ENCODE measurements around the gene IDE.

The IDE gene

GRCh38 chr10:92567952-92568600, 5.8 kb downstream of the IDE start:
- in situ Hi-C loops (cut with MboI; ENCODE audit: low sequenced_read_pairs), result no loop called here

- in situ Hi-C loops (cut with MboI; ENCODE audit: low sequenced_read_pairs), result no loop called here
Observed at GRCh38 chr10:92562424-92562823, 11.5 kb downstream of the IDE start.

- in situ Hi-C loops (cut with MboI; ENCODE audit: low sequenced_read_pairs), result no loop called here
Observed at GRCh38 chr10:92559046-92559445, 14.8 kb downstream of the IDE start.

- in situ Hi-C loops (cut with MboI; ENCODE audit: low sequenced_read_pairs), result no loop called here
Observed at GRCh38 chr10:92553959-92554358, 19.9 kb downstream of the IDE start.

- in situ Hi-C loops (cut with MboI; ENCODE audit: low sequenced_read_pairs), result no loop called here
Observed at GRCh38 chr10:92552310-92552709, 21.6 kb downstream of the IDE start.

- in situ Hi-C loops (cut with MboI; ENCODE audit: low sequenced_read_pairs), result no loop called here
Observed at GRCh38 chr10:92550924-92551323, 23.0 kb downstream of the IDE start.

GRCh38 chr10:92547676-92548075, 26.2 kb downstream of the IDE start:
- in situ Hi-C loops (cut with MboI; ENCODE audit: low sequenced_read_pairs), result no loop called here

GRCh38 chr10:92545556-92545955, 28.3 kb downstream of the IDE start:
- in situ Hi-C loops (cut with MboI; ENCODE audit: low sequenced_read_pairs), result no loop called here

- in situ Hi-C loops (cut with MboI; ENCODE audit: low sequenced_read_pairs), result no loop called here
Observed at GRCh38 chr10:92544296-92544695, 29.6 kb downstream of the IDE start.

- in situ Hi-C loops (cut with MboI; ENCODE audit: low sequenced_read_pairs), result no loop called here
Observed at GRCh38 chr10:92542458-92542857, 31.4 kb downstream of the IDE start.

- in situ Hi-C loops (cut with MboI; ENCODE audit: low sequenced_read_pairs), result no loop called here
Observed at GRCh38 chr10:92541583-92541982, 32.3 kb downstream of the IDE start.

GRCh38 chr10:92538231-92538958, 35.5 kb downstream of the IDE start:
- in situ Hi-C loops (cut with MboI; ENCODE audit: low sequenced_read_pairs), result no loop called here

- in situ Hi-C loops (cut with MboI; ENCODE audit: low sequenced_read_pairs), result no loop called here
Observed at GRCh38 chr10:92530891-92531535, 42.9 kb downstream of the IDE start.

GRCh38 chr10:92530421-92530820, 43.5 kb downstream of the IDE start:
- in situ Hi-C loops (cut with MboI; ENCODE audit: low sequenced_read_pairs), result no loop called here

GRCh38 chr10:92527716-92528115, 46.2 kb downstream of the IDE start:
- in situ Hi-C loops (cut with MboI; ENCODE audit: low sequenced_read_pairs), result no loop called here

GRCh38 chr10:92523639-92524038, 50.3 kb downstream of the IDE start:
- in situ Hi-C loops (cut with MboI; ENCODE audit: low sequenced_read_pairs), result no loop called here

GRCh38 chr10:92517034-92517655, 56.7 kb downstream of the IDE start:
- in situ Hi-C loops (cut with MboI; ENCODE audit: low sequenced_read_pairs), result no loop called here

- in situ Hi-C loops (cut with MboI; ENCODE audit: low sequenced_read_pairs), result no loop called here
Observed at GRCh38 chr10:92508866-92509265, 65.0 kb downstream of the IDE start.

- in situ Hi-C loops (cut with MboI; ENCODE audit: low sequenced_read_pairs), result no loop called here
Observed at GRCh38 chr10:92506336-92506735, 67.6 kb downstream of the IDE start.

- in situ Hi-C loops (cut with MboI; ENCODE audit: low sequenced_read_pairs), result no loop called here
Observed at GRCh38 chr10:92505044-92505443, 68.8 kb downstream of the IDE start.

- in situ Hi-C loops (cut with MboI; ENCODE audit: low sequenced_read_pairs), result no loop called here
Observed at GRCh38 chr10:92502296-92502808, 71.5 kb downstream of the IDE start.

Data from HL-60/S4 treated with phorbol 12-myristate 13-acetate at 8.2 ng/mL for 4 days and 3 days (cell line).